ENCODE measurements around the gene SLIT1. TPM values are rescaled to one million over a fixed set of nuclear protein-coding genes. Genes with fewer than 3 reads are reported as not detected.

The SLIT1 gene
- total RNA-seq, 5 donors from 2014 or later (not counting 1 experiment from before 2014, with no cell fraction given): 0.29 to 0.56 (median 0.49) TPM

DNA sequence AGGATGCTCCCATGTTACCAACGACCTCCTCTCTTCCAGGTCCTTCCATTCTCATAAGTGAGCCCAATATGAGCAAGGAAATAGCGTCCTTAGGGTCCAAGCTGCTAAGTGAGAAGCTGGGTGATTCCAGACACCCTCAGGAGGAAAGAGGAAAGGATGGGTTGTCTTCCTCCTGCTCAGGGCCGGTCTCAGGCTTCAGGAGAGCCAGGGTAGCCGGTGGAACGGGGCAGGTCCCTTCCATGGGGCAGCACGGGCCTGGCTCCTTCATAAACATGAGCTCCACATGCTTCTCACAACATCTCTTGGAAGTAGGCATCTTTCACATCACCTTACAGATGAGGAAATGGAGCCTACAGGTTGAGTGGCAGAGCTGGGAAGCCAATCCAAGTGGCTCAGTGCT, 12.7 kb downstream of the SLIT1 start:
- ChIA-PET POLR2A (interaction anchor here in 1 of 2 donors (0.6 kb wide), 1 partner anchor 82 kb away, joined by 3 read pairs; no protein-coding TSS in a partner anchor), CTCF (interaction anchor here (0.6 to 1.7 kb wide), 6 partner anchors 23 to 1926 kb away, joined by 3 to 5 read pairs (median 4); no protein-coding TSS in a partner anchor)
- WGBS (ENCODE audit: insufficient coverage): no CpG with 5 or more reads among the region's 6 CpGs
- no peak for DNase-seq
- no peaks in the 10 kb centered on the region for H3K36me3 ChIP-seq (ENCODE audit: control insufficient read depth in 2 of 2, extremely low read depth in 1 of 2, insufficient read depth in 1 of 2, low read length in 1 of 2)
- H3K4me3 ChIP-seq (ENCODE audit: control insufficient read depth in 1 of 2, extremely low read depth in 1 of 2, low read length in 1 of 2): no peak overlapping the region
- Mint-ChIP-seq H3K27ac (no peak overlapping the region), H3K4me3 (no peak overlapping the region), H3K4me1 (no peaks in the 10 kb centered on the region), H3K36me3 (no peaks in the 10 kb centered on the region), H3K9me3 (no peaks in the 10 kb centered on the region), H3K27me3 (peaks cover 10 to 26% of the 10 kb centered on the region in 2 donors)
- ATAC-seq (replicated peaks in 1 of 4): no peak
- H3K9me3 ChIP-seq: no peaks in the 10 kb centered on the region
- no peak overlapping the region for H3K27ac ChIP-seq (ENCODE audit: low read length)
- H3K4me1 ChIP-seq (ENCODE audit: control insufficient read depth in 1 of 2, extremely low read depth in 1 of 2, insufficient read depth in 2 of 2, low read length in 2 of 2): no peaks in the 10 kb centered on the region
- peaks cover 0 to 44% of the 10 kb centered on the region in 2 experiments for H3K27me3 ChIP-seq (replicated peaks in 1 of 2; ENCODE audit: control insufficient read depth in 2 of 2, extremely low read depth in 1 of 2, insufficient read depth in 2 of 2, low read length in 1 of 2)

DNA sequence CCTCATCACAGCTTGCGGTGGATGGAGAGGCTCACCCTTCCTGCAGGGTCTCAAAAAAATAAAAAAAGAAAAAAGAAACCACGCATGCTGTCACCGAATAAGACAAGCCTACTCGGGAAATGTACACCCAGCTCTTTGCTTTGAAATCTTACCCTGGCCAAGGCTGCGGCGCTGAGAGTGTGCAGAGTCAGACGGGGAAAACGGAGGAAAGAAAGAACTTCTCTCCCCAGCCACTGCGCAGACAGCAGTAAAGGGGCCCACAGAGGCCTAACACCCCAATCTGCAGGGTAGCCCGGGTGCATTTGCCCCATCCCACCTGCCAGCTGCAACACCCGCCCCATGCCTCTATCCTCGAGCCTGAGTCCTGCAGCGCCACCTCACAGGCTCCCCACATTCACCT, 14.8 kb downstream of the SLIT1 start:
- no peak overlapping the region for H3K27ac ChIP-seq (ENCODE audit: low read length)
- Mint-ChIP-seq H3K4me3 (no peak overlapping the region), H3K27ac (no peak overlapping the region), H3K36me3 (no peaks in the 10 kb centered on the region), H3K27me3 (peaks cover 10 to 26% of the 10 kb centered on the region in 2 donors), H3K4me1 (no peaks in the 10 kb centered on the region), H3K9me3 (no peaks in the 10 kb centered on the region)
- POLR2A ChIA-PET: no interaction called here
- H3K9me3 ChIP-seq: no peaks in the 10 kb centered on the region
- H3K4me3 ChIP-seq (ENCODE audit: control insufficient read depth in 1 of 2, extremely low read depth in 1 of 2, low read length in 1 of 2): no peak overlapping the region
- peaks cover 0 to 35% of the 10 kb centered on the region in 2 experiments for H3K27me3 ChIP-seq (replicated peaks in 1 of 2; ENCODE audit: control insufficient read depth in 2 of 2, extremely low read depth in 1 of 2, insufficient read depth in 2 of 2, low read length in 1 of 2)
- 42% methylated on average over 11 of the region's 13 CpGs for WGBS (ENCODE audit: insufficient coverage)
- no peak for DNase-seq
- H3K36me3 ChIP-seq (ENCODE audit: control insufficient read depth in 2 of 2, extremely low read depth in 1 of 2, insufficient read depth in 1 of 2, low read length in 1 of 2): no peaks in the 10 kb centered on the region
- no peak for ATAC-seq (replicated peaks in 1 of 4)
- H3K4me1 ChIP-seq (ENCODE audit: control insufficient read depth in 1 of 2, extremely low read depth in 1 of 2, insufficient read depth in 2 of 2, low read length in 2 of 2): no peaks in the 10 kb centered on the region
- CTCF ChIA-PET: no interaction called here

DNA sequence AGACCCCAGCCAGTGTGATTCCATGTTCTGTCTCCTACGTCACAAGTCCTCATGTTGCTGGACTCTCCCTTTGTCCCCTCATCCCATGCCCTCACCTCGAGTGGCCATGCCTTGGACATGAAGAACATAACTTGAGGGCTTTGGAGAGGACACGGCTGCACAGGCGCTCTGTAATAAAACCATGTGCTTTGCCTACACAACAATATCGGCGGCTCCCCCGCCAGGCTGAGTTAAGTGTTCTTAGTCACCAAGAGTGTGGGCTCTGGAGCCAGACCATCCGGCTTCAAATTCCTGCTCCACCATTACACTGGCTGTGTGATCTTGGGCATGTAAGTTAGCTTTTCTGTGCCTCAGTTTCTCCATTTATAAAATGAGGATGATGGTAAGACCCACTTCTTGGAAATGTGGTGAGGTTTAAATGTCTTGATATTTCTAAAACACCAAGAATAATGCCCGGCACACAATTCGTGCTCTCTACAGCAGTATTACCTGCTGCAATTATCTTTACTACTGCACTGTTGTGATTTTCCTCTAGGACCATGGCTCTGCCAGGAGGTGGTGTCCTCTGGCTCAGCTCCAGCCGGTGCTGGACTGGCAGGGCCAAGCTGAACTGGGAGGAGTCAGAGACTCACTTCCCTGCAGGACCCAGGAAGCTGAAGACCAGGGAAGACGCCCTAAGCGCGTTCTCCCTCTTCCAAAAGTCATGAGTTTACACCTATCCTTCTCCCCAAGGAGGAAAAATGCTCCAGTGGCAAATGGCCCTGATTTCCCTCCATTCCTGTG, 15.7 kb downstream of the SLIT1 start:
- ChIA-PET POLR2A (no interaction called here), CTCF (no interaction called here)
- DNase-seq (no peak), ATAC-seq (replicated peaks in 1 of 4) (no peak)
- H3K36me3 Mint-ChIP-seq: no peaks in the 10 kb centered on the region
- no peaks in the 10 kb centered on the region for H3K9me3 Mint-ChIP-seq
- H3K4me3 Mint-ChIP-seq: no peak overlapping the region
- H3K4me1 ChIP-seq (ENCODE audit: control insufficient read depth in 1 of 2, extremely low read depth in 1 of 2, insufficient read depth in 2 of 2, low read length in 2 of 2): no peaks in the 10 kb centered on the region
- no peak overlapping the region for H3K4me3 ChIP-seq (ENCODE audit: control insufficient read depth in 1 of 2, extremely low read depth in 1 of 2, low read length in 1 of 2)
- H3K27ac ChIP-seq (ENCODE audit: low read length): no peak overlapping the region
- peaks cover 0 to 35% of the 10 kb centered on the region in 2 experiments for H3K27me3 ChIP-seq (replicated peaks in 1 of 2; ENCODE audit: control insufficient read depth in 2 of 2, extremely low read depth in 1 of 2, insufficient read depth in 2 of 2, low read length in 1 of 2)
- H3K27ac Mint-ChIP-seq: no peak overlapping the region
- no peaks in the 10 kb centered on the region for H3K4me1 Mint-ChIP-seq
- H3K36me3 ChIP-seq (ENCODE audit: control insufficient read depth in 2 of 2, extremely low read depth in 1 of 2, insufficient read depth in 1 of 2, low read length in 1 of 2): no peaks in the 10 kb centered on the region
- no peaks in the 10 kb centered on the region for H3K9me3 ChIP-seq
- 63% methylated on average over 7 of the region's 14 CpGs for WGBS (ENCODE audit: insufficient coverage)
- peaks cover 6 to 26% of the 10 kb centered on the region in 2 donors for H3K27me3 Mint-ChIP-seq

DNA sequence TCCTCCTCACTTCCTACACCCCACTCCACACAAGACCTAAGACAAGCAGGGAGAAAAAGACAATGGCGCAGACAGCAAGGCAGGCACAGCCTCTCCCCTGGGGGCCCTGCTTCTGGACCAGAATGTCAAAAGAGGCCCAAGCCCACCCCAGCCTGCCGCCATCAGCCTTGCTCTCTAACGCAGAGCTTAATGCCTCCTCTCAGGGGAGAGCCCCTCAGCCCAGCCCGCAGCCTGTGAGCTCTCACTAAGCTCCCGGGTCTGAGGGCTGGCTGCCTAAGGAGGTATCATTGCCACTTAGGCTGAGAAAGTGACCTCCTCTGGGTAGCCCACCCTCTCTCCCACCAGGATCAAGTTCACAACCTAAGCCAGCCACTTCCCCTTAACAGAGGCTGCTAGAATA, 16.7 kb downstream of the SLIT1 start:
- Mint-ChIP-seq H3K4me1 (no peaks in the 10 kb centered on the region), H3K36me3 (no peaks in the 10 kb centered on the region), H3K9me3 (no peaks in the 10 kb centered on the region), H3K27me3 (peaks cover 6 to 26% of the 10 kb centered on the region in 2 donors), H3K4me3 (no peak overlapping the region), H3K27ac (no peak overlapping the region)
- no peaks in the 10 kb centered on the region for H3K4me1 ChIP-seq (ENCODE audit: control insufficient read depth in 1 of 2, extremely low read depth in 1 of 2, insufficient read depth in 2 of 2, low read length in 2 of 2)
- WGBS (ENCODE audit: insufficient coverage): 81% methylated on average over 5 of the region's 5 CpGs
- H3K27me3 ChIP-seq (replicated peaks in 1 of 2; ENCODE audit: control insufficient read depth in 2 of 2, extremely low read depth in 1 of 2, insufficient read depth in 2 of 2, low read length in 1 of 2): peaks cover 0 to 30% of the 10 kb centered on the region in 2 experiments
- ChIA-PET CTCF (no interaction called here), POLR2A (no interaction called here)
- no peaks in the 10 kb centered on the region for H3K9me3 ChIP-seq
- H3K27ac ChIP-seq (ENCODE audit: low read length): no peak overlapping the region
- DNase-seq (no peak), ATAC-seq (replicated peaks in 1 of 4) (no peak)
- H3K4me3 ChIP-seq (ENCODE audit: control insufficient read depth in 1 of 2, extremely low read depth in 1 of 2, low read length in 1 of 2): no peak overlapping the region
- H3K36me3 ChIP-seq (ENCODE audit: control insufficient read depth in 2 of 2, extremely low read depth in 1 of 2, insufficient read depth in 1 of 2, low read length in 1 of 2): no peaks in the 10 kb centered on the region

DNA sequence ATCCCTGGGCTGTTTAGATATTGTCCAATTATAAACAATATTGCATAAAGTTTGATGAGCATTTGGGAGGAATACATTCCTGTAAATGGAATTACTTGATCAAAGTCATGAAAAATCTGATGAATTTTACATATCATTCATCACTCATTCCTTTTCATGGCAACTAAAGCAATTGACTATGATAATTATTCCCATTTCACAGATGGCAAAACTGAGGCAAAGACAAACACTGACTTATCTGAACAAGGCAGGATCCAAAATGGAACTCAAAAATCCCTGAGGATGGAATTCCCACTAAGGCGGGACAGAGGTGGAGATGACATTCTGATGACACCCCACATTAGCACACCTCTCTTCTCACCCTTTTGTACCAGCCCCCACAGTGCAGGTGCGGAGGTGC, 17.1 kb downstream of the SLIT1 start:
- H3K36me3 ChIP-seq (ENCODE audit: control insufficient read depth in 2 of 2, extremely low read depth in 1 of 2, insufficient read depth in 1 of 2, low read length in 1 of 2): no peaks in the 10 kb centered on the region
- WGBS (ENCODE audit: insufficient coverage): 100% methylated on average over 1 of the region's 2 CpGs
- ATAC-seq (replicated peaks in 1 of 4): no peak
- H3K9me3 ChIP-seq: no peaks in the 10 kb centered on the region
- no peak for DNase-seq
- no peaks in the 10 kb centered on the region for H3K4me1 ChIP-seq (ENCODE audit: control insufficient read depth in 1 of 2, extremely low read depth in 1 of 2, insufficient read depth in 2 of 2, low read length in 2 of 2)
- Mint-ChIP-seq H3K27me3 (peaks cover 6 to 26% of the 10 kb centered on the region in 2 donors), H3K4me1 (no peaks in the 10 kb centered on the region), H3K27ac (no peak overlapping the region), H3K4me3 (no peak overlapping the region), H3K9me3 (no peaks in the 10 kb centered on the region), H3K36me3 (no peaks in the 10 kb centered on the region)
- ChIA-PET POLR2A (no interaction called here), CTCF (no interaction called here)
- no peak overlapping the region for H3K4me3 ChIP-seq (ENCODE audit: control insufficient read depth in 1 of 2, extremely low read depth in 1 of 2, low read length in 1 of 2)
- H3K27me3 ChIP-seq (replicated peaks in 1 of 2; ENCODE audit: control insufficient read depth in 2 of 2, extremely low read depth in 1 of 2, insufficient read depth in 2 of 2, low read length in 1 of 2): peaks cover 0 to 29% of the 10 kb centered on the region in 2 experiments
- no peak overlapping the region for H3K27ac ChIP-seq (ENCODE audit: low read length)

DNA sequence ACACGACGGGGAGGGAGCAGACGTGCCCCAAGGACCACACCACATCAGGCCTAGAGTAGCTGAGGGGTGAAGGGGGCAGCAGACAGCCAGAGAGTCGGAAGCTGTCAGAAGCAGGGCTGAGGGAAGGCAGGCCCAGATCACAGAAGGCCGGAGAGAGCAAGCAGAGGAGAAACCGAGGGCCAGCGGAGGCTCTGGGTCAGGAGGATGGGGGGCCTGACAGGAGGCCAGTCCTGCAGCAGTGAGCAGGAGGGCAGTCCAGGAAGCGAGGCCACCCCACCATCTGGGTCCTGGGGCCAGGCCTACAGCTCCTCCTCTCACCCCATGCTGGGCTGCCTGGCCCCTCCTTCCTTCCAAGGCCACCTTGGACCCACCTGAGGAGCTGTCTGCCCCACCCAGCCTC, 20.3 kb downstream of the SLIT1 start:
- ATAC-seq (replicated peaks in 1 of 4): no peak
- 77% methylated on average over 8 of the region's 8 CpGs for WGBS (ENCODE audit: insufficient coverage)
- Mint-ChIP-seq H3K4me3 (no peak overlapping the region), H3K4me1 (no peaks in the 10 kb centered on the region), H3K36me3 (no peaks in the 10 kb centered on the region), H3K27ac (no peak overlapping the region), H3K27me3 (peaks cover 3 to 11% of the 10 kb centered on the region in 2 donors), H3K9me3 (no peaks in the 10 kb centered on the region)
- Histone ChIP-seq H3K36me3 (ENCODE audit: control insufficient read depth in 2 of 2, extremely low read depth in 1 of 2, insufficient read depth in 1 of 2, low read length in 1 of 2) (no peaks in the 10 kb centered on the region), H3K4me1 (ENCODE audit: control insufficient read depth in 1 of 2, extremely low read depth in 1 of 2, insufficient read depth in 2 of 2, low read length in 2 of 2) (no peaks in the 10 kb centered on the region), H3K9me3 (no peaks in the 10 kb centered on the region), H3K27me3 (replicated peaks in 1 of 2; ENCODE audit: control insufficient read depth in 2 of 2, extremely low read depth in 1 of 2, insufficient read depth in 2 of 2, low read length in 1 of 2) (peaks cover 0 to 19% of the 10 kb centered on the region in 2 experiments), H3K4me3 (ENCODE audit: control insufficient read depth in 1 of 2, extremely low read depth in 1 of 2, low read length in 1 of 2) (no peak overlapping the region), H3K27ac (ENCODE audit: low read length) (no peak overlapping the region)
- ChIA-PET CTCF (interaction anchor here in 1 of 2 donors (0.6 kb wide), 1 partner anchor 77 kb away, joined by 5 read pairs; no protein-coding TSS in a partner anchor), POLR2A (no interaction called here)
- DNase-seq: no peak

Measured in T-cell (primary cell).